ENCODE measurements around the gene PTTG1IP.

PTTG1IP gene

GRCh38 chr21:44799646-44800045, 73.8 kb downstream of the PTTG1IP start:
- no peak for DNase-seq

All from CD4-positive, alpha-beta T cell treated with Interferon gamma for 1 hour (primary cell).